ENCODE results near the gene IKZF2.

- TF ChIP-seq POLR2AphosphoS5 (IDR thresholded peaks at IDR 0.05) = no peak
- no peak for TF ChIP-seq POLR2A (IDR thresholded peaks at IDR 0.05)
These were observed 105.0 kb downstream of the IKZF2 start for GRCh38 chr2:213046431-213046830.

All from spleen (tissue), 3 donors.